NCI-H2227 (cell line): ENCODE measurements around the gene GBP3.
"Not testable (repeated sequence)": the region's sequence is repeated elsewhere in the genome, so short reads cannot be mapped to it uniquely, and the experiment has no call there.

Experiments
- DNase-seq: peaks from one replicate; lab custom pipeline; 2025; ENCODE audit not compliant: unreplicated experiment; lab: John Stamatoyannopoulos, UW

The GBP3 gene

GRCh38 chr1:88980870-88981269, 41.8 kb downstream of the GBP3 start:
- no peak for DNase-seq

- DNase-seq = no peak
These were observed 42.9 kb downstream of the GBP3 start for GRCh38 chr1:88979749-88980116.

- no peak for DNase-seq
These were observed 43.5 kb downstream of the GBP3 start for GRCh38 chr1:88979054-88979748.

- no peak for DNase-seq
These were observed 46.4 kb downstream of the GBP3 start for GRCh38 chr1:88976235-88976634.

- not testable (repeated sequence) for DNase-seq
These were observed 48.0 kb downstream of the GBP3 start for GRCh38 chr1:88974616-88975172.

GRCh38 chr1:88973520-88974137, 49.0 kb downstream of the GBP3 start:
- peak; percentile 15 for DNase-seq

GRCh38 chr1:88961647-88962275, 60.9 kb downstream of the GBP3 start:
- DNase-seq = no peak

- peak; percentile 5 for DNase-seq
These were observed 61.6 kb downstream of the GBP3 start for GRCh38 chr1:88961081-88961480.
